Stimulated activated CD4-positive, alpha-beta T cell treated with anti-CD3 and anti-CD28 coated beads, Interleukin-12 subunit alpha, Interleukin-12 subunit beta, amount 100 ng/mL, for 24 hours (primary cell): ENCODE results near the gene CCDC183.
"Not testable (repeated sequence)": the region's sequence is repeated elsewhere in the genome, so short reads cannot be mapped to it uniquely, and the experiment has no call there.

Experiments used
- DNase-seq, 2 experiments: peaks; one replicate each; pipeline ENCODE4 v3.0.0-alpha.2; 2020; ENCODE audit warnings: low read depth in 2 of 2

CCDC183 gene

GRCh38 chr9:136796238-136796774 is at the start of gene CCDC183:
Gene CCDC183, plus strand, starts transcription at chr9:136796338. Its CDS starts 60 bp downstream, at chr9:136796398.
- no peak for DNase-seq

- no peak for DNase-seq
Observed at GRCh38 chr9:136746621-136747020, 49.5 kb upstream of the CCDC183 start.

- DNase-seq: no peak
Observed at GRCh38 chr9:136747161-136748060, 48.7 kb upstream of the CCDC183 start.

GRCh38 chr9:136748201-136748600 is 47.9 kb upstream of the CCDC183 start, which contains the start of gene LCN6:
Gene LCN6, minus strand, starts transcription at chr9:136748525. Its CDS starts 42 bp downstream, at chr9:136748483.
- no peak for DNase-seq

- DNase-seq: no peak
Observed at GRCh38 chr9:136748666-136749611, 47.2 kb upstream of the CCDC183 start.

- DNase-seq: no peak
Observed at GRCh38 chr9:136750526-136750925, 45.6 kb upstream of the CCDC183 start.

- DNase-seq: no peak
Observed at GRCh38 chr9:136751244-136751643, 44.9 kb upstream of the CCDC183 start.

- DNase-seq: no peak
Observed at GRCh38 chr9:136751814-136752213, 44.3 kb upstream of the CCDC183 start.

GRCh38 chr9:136753371-136754058 is 42.6 kb upstream of the CCDC183 start:
- no peak for DNase-seq

- no peak for DNase-seq
Observed at GRCh38 chr9:136754059-136754572, 42.0 kb upstream of the CCDC183 start.

- DNase-seq: no peak
Observed at GRCh38 chr9:136754626-136755301, 41.4 kb upstream of the CCDC183 start.

GRCh38 chr9:136755302-136756133 is 40.6 kb upstream of the CCDC183 start:
- not testable (repeated sequence) for DNase-seq

GRCh38 chr9:136756134-136756438 is 40.1 kb upstream of the CCDC183 start:
- no peak for DNase-seq

GRCh38 chr9:136756836-136757235 is 39.3 kb upstream of the CCDC183 start:
- DNase-seq: no peak

- DNase-seq: no peak
Observed at GRCh38 chr9:136757328-136757727, 38.8 kb upstream of the CCDC183 start.

GRCh38 chr9:136757751-136758140 is 38.4 kb upstream of the CCDC183 start:
- no peak for DNase-seq

- DNase-seq: no peak
Observed at GRCh38 chr9:136759001-136759400, 37.1 kb upstream of the CCDC183 start.

GRCh38 chr9:136759436-136760325 is 36.5 kb upstream of the CCDC183 start:
- no peak for DNase-seq

GRCh38 chr9:136760424-136760823 is 35.7 kb upstream of the CCDC183 start:
- DNase-seq: no peak
